ENCODE results near the gene SGPL1.
"Not testable (repeated sequence)": the region's sequence is repeated elsewhere in the genome, so short reads cannot be mapped to it uniquely, and the experiment has no call there.

The SGPL1 gene

GRCh38 chr10:70851597-70852475, 36.1 kb downstream of the SGPL1 start:
- no peak for DNase-seq (ENCODE audit: low read depth)
- in situ Hi-C loops (cut with HindIII; ENCODE audit: low sequenced_read_pairs), result no loop called here
- no peak for TF ChIP-seq CTCF (IDR thresholded peaks at IDR 0.05; ENCODE audit: low read depth, low read length, missing control alignments)
- H3K4me3 ChIP-seq (ENCODE audit: low read depth, low read length), result no peak overlapping the region

GRCh38 chr10:70853038-70853437, 37.3 kb downstream of the SGPL1 start:
- no peak for TF ChIP-seq CTCF (IDR thresholded peaks at IDR 0.05; ENCODE audit: low read depth, low read length, missing control alignments)
- no peak overlapping the region for H3K4me3 ChIP-seq (ENCODE audit: low read depth, low read length)
- in situ Hi-C loops (cut with HindIII; ENCODE audit: low sequenced_read_pairs), result no loop called here
- DNase-seq (ENCODE audit: low read depth), result no peak

DNA sequence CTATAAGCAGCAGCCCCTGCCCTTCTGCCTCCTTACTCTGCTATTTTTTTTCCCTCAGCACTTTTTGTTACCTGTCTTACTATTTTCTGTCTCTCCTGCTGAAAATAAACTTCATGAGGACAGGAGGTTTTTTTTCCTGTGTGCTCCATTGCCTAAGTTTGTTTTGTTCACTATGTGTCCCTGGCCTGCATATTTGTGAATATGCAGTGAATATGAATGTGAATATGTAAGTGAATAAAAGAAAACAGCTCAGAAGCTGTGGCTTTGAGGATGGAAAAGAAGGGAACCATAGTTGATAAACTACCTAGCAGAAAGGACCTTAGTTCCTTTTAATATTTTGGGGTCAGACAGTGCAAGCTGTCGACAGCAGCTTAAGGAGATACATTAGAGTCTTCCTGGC, 37.7 kb downstream of the SGPL1 start:
- no peak overlapping the region for H3K4me3 ChIP-seq (ENCODE audit: low read depth, low read length)
- TF ChIP-seq CTCF (IDR thresholded peaks at IDR 0.05; ENCODE audit: low read depth, low read length, missing control alignments), result no peak
- DNase-seq (ENCODE audit: low read depth), result no peak
- in situ Hi-C loops (cut with HindIII; ENCODE audit: low sequenced_read_pairs), result no loop called here

- DNase-seq (ENCODE audit: low read depth), result no peak
- no peak for TF ChIP-seq CTCF (IDR thresholded peaks at IDR 0.05; ENCODE audit: low read depth, low read length, missing control alignments)
- in situ Hi-C loops (cut with HindIII; ENCODE audit: low sequenced_read_pairs), result no loop called here
- no peak overlapping the region for H3K4me3 ChIP-seq (ENCODE audit: low read depth, low read length)
Measured at GRCh38 chr10:70856454-70856853, 40.7 kb downstream of the SGPL1 start.

- no peak for TF ChIP-seq CTCF (IDR thresholded peaks at IDR 0.05; ENCODE audit: low read depth, low read length, missing control alignments)
- in situ Hi-C loops (cut with HindIII; ENCODE audit: low sequenced_read_pairs), result no loop called here
- no peak overlapping the region for H3K4me3 ChIP-seq (ENCODE audit: low read depth, low read length)
- DNase-seq (ENCODE audit: low read depth), result no peak
Measured at GRCh38 chr10:70858759-70859158, 43.0 kb downstream of the SGPL1 start.

GRCh38 chr10:70861495-70862197, 45.9 kb downstream of the SGPL1 start:
- in situ Hi-C loops (cut with HindIII; ENCODE audit: low sequenced_read_pairs); H3K4me3 ChIP-seq (ENCODE audit: low read depth, low read length); DNase-seq (ENCODE audit: low read depth): not testable (repeated sequence)

Measured in astrocyte of the cerebellum (primary cell).